Neural cell (in vitro differentiated cells): Measurements from ENCODE around the gene SMIM43. TPM values are rescaled to one million over a fixed set of nuclear protein-coding genes. Genes with fewer than 3 reads are reported as not detected.

Experiments used
- H2AFZ ChIP-seq: fragments of 200-600, 300-800 bp; sonication (generic), shearing (Covaris generic); 2 replicates; pipeline ENCODE4 v1.6.0; 2014; ENCODE audit warnings: low read depth, mild to moderate bottlenecking, antibody characterized with exemption, low read length, moderate library complexity
- H3F3A ChIP-seq: fragments of 200-600 bp; shearing (Covaris generic); 2 replicates; pipeline ENCODE4 v1.6.1; 2016; ENCODE audit warnings: mild to moderate bottlenecking, moderate library complexity, mixed read lengths, antibody characterized with exemption, low read length; ENCODE audit not compliant: insufficient read depth, poor library complexity, severe bottlenecking
- H3K27ac ChIP-seq: fragments of 200-600, 300-800 bp; sonication (generic), shearing (Covaris generic); 2 replicates; pipeline ENCODE4 v1.5.1; 2014; ENCODE audit warnings: mild to moderate bottlenecking, low read length, moderate library complexity
- H3K27me3 ChIP-seq: fragments of 300-800, 200-600 bp; sonication (generic), shearing (Covaris generic); 2 replicates; pipeline ENCODE4 v1.6.0; 2014; ENCODE audit warnings: mild to moderate bottlenecking, low read depth, low read length, moderate library complexity; ENCODE audit not compliant: insufficient read depth
- H3K36me3 ChIP-seq: fragments of 300-800, 200-600 bp; sonication (generic), shearing (Covaris generic); 2 replicates; pipeline ENCODE4 v1.5.1; 2014; ENCODE audit warnings: mild to moderate bottlenecking, antibody characterized with exemption, low read length, moderate library complexity; ENCODE audit not compliant: insufficient read depth
- H3K4me2 ChIP-seq: fragments of 300-800, 200-600 bp; sonication (generic), shearing (Covaris generic); 2 replicates; pipeline ENCODE4 v1.6.0; 2014; ENCODE audit warnings: mild to moderate bottlenecking, low read length
- H3K4me3 ChIP-seq: fragments of 300-800, 200-600 bp; sonication (generic), shearing (Covaris generic); 2 replicates; pipeline ENCODE4 v1.5.1; 2014; ENCODE audit warnings: mild to moderate bottlenecking, low read length, moderate library complexity
- H3K79me2 ChIP-seq: fragments of 200-600 bp; shearing (Covaris generic); replicated peaks from 2 replicates; pipeline ENCODE4 v1.6.0; 2014; ENCODE audit warnings: mild to moderate bottlenecking, low read length, moderate library complexity; ENCODE audit not compliant: insufficient read depth
- H3K9ac ChIP-seq: fragments of 300-800, 200-600 bp; sonication (generic), shearing (Covaris generic); 2 replicates; pipeline ENCODE4 v1.6.1; 2016; ENCODE audit warnings: mild to moderate bottlenecking, low read length, mixed read lengths
- H3K9me2 ChIP-seq: fragments of 200-600 bp; shearing (Covaris generic); 2 replicates; pipeline ENCODE4 v1.6.1; 2016; ENCODE audit warnings: mild to moderate bottlenecking, low read length, mixed read lengths; ENCODE audit not compliant: insufficient read depth
- H3K9me3 ChIP-seq: fragments of 200-600, 300-800 bp; sonication (generic), shearing (Covaris generic); 2 replicates; pipeline ENCODE4 v1.6.1; 2016; ENCODE audit warnings: mild to moderate bottlenecking, mixed run types, low read length, moderate library complexity, mixed read lengths
- H4K20me1 ChIP-seq: fragments of 200-600 bp; shearing (Covaris generic); 2 replicates; pipeline ENCODE4 v1.6.1; 2016; ENCODE audit warnings: mild to moderate bottlenecking, mixed run types; ENCODE audit not compliant: insufficient read depth
- CTCF ChIP-seq: fragments of 450-650 bp; IDR thresholded peaks from 2 replicates; pipeline ENCODE4 v1.5.1; 2014; ENCODE audit warnings: antibody characterized with exemption, mild to moderate bottlenecking, moderate library complexity; ENCODE audit not compliant: poor library complexity, severe bottlenecking
- EP300 ChIP-seq: fragments of 450-650 bp; conservative IDR thresholded peaks from 2 replicates; pipeline ENCODE4 v1.6.1; 2014; ENCODE audit warnings: antibody characterized with exemption, mild to moderate bottlenecking, moderate library complexity; ENCODE audit not compliant: poor library complexity, severe bottlenecking
- EZH2 ChIP-seq: fragments of 200-600, 300-800 bp; shearing (Covaris generic), sonication (generic); IDR thresholded peaks from 2 replicates; pipeline ENCODE4 v1.6.1; 2014; ENCODE audit warnings: antibody characterized with exemption, low read length, borderline replicate concordance, mild to moderate bottlenecking; ENCODE audit not compliant: insufficient read depth, poor library complexity, severe bottlenecking
- MXI1 ChIP-seq: fragments of 450-650 bp; conservative IDR thresholded peaks from 2 replicates; pipeline ENCODE4 v1.6.1; 2014; ENCODE audit warnings: antibody characterized with exemption, mild to moderate bottlenecking; ENCODE audit not compliant: poor library complexity, severe bottlenecking
- POLR2AphosphoS5 ChIP-seq: IDR thresholded peaks from 2 replicates; pipeline ENCODE4 v1.6.1; 2012
- RAD21 ChIP-seq: fragments of 450-650 bp; conservative IDR thresholded peaks from 2 replicates; pipeline ENCODE4 v1.6.1; 2014; ENCODE audit warnings: antibody characterized with exemption, mild to moderate bottlenecking, moderate library complexity
- REST ChIP-seq: IDR thresholded peaks from 2 replicates; pipeline ENCODE4 v1.6.1; 2012; ENCODE audit warnings: borderline replicate concordance
- SMC3 ChIP-seq: fragments of 450-650 bp; conservative IDR thresholded peaks from 2 replicates; pipeline ENCODE4 v1.6.1; 2014; ENCODE audit warnings: antibody characterized with exemption, mild to moderate bottlenecking, moderate library complexity; ENCODE audit not compliant: poor library complexity
- TAF1 ChIP-seq: IDR thresholded peaks from 2 replicates; pipeline ENCODE4 v1.6.1; 2012; ENCODE audit warnings: low read depth
- polyA plus RNA-seq: library from polyadenylated mRNA; depleted of rRNA; stranded (reverse); fragments of >200 nt; gene quantifications from 2 replicates; pipeline ENCODE4 v1.2.3, GENCODE V29; 2014

Gene SMIM43
- polyA plus RNA-seq, 1 donor from 2014 or later: 0.17 TPM

- Histone ChIP-seq H3K9ac (no peak overlapping the region), H2AFZ (no peak overlapping the region), H3K4me2 (no peak overlapping the region), H3K4me3 (no peak overlapping the region), H3K27ac (no peak overlapping the region), H3K27me3 (no peaks in the 10 kb centered on the region), H3K79me2 (no peaks in the 10 kb centered on the region), H4K20me1 (no peaks in the 10 kb centered on the region), H3K9me3 (no peaks in the 10 kb centered on the region), H3F3A (no peaks in the 10 kb centered on the region), H3K9me2 (no peaks in the 10 kb centered on the region), H3K36me3 (no peaks in the 10 kb centered on the region)
- TF ChIP-seq REST (no peak), EZH2 (no peak), MXI1 (no peak), EP300 (no peak), RAD21 (no peak), CTCF (no peak), SMC3 (no peak), TAF1 (no peak)
Observed at GRCh38 chr4:121784975-121785374, 20.0 kb upstream of the SMIM43 start.

- no peak overlapping the region for H2AFZ ChIP-seq
Observed at GRCh38 chr4:121784401-121784800, 19.4 kb upstream of the SMIM43 start.

More at GRCh38 chr4:121784401-121784800, 19.4 kb upstream of the SMIM43 start:
- Histone ChIP-seq H3K9me3 (no peaks in the 10 kb centered on the region), H3K4me2 (no peak overlapping the region), H4K20me1 (no peaks in the 10 kb centered on the region), H3K27me3 (no peaks in the 10 kb centered on the region), H3F3A (no peaks in the 10 kb centered on the region), H3K27ac (no peak overlapping the region), H3K9ac (no peak overlapping the region), H3K9me2 (no peaks in the 10 kb centered on the region), H3K79me2 (no peaks in the 10 kb centered on the region), H3K4me3 (no peak overlapping the region), H3K36me3 (no peaks in the 10 kb centered on the region)
- TF ChIP-seq POLR2AphosphoS5 (no peak), CTCF (no peak), TAF1 (no peak), MXI1 (no peak), EP300 (no peak)
